ENCODE measurements around the gene FATE1. TPM values are rescaled to one million over a fixed set of nuclear protein-coding genes. Genes with fewer than 3 reads are reported as not detected.

FATE1 gene
- total RNA-seq, 2 donors from 2014 or later, result not detected

DNA sequence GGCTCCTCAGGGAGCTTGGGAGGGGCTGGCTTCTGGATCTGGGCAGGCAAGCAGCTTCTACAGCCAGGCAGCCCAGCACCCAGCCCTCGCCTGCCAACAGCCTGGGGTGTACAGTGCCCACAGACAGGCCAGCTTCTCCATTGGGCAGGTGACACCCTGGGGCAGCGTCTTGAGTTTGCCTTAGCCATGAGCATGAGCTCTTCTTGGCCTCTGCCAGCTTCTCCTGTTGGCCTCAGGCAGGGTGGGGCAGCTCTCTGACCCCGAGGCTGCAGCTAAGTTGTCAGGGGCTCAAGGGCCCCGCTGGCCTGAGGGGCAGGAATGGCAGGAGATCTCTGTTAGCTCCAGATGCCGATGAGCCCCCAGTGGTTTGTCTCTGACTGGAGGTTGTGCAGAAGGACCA is 10.9 kb downstream of the FATE1 start:
- H3K4me3 Mint-ChIP-seq, result no peak overlapping the region
- no peak overlapping the region for H3K27ac Mint-ChIP-seq
- H3K4me1 ChIP-seq (ENCODE audit: control insufficient read depth, insufficient read depth, low read length), result no peaks in the 10 kb centered on the region
- TF ChIP-seq, protein P1, sequence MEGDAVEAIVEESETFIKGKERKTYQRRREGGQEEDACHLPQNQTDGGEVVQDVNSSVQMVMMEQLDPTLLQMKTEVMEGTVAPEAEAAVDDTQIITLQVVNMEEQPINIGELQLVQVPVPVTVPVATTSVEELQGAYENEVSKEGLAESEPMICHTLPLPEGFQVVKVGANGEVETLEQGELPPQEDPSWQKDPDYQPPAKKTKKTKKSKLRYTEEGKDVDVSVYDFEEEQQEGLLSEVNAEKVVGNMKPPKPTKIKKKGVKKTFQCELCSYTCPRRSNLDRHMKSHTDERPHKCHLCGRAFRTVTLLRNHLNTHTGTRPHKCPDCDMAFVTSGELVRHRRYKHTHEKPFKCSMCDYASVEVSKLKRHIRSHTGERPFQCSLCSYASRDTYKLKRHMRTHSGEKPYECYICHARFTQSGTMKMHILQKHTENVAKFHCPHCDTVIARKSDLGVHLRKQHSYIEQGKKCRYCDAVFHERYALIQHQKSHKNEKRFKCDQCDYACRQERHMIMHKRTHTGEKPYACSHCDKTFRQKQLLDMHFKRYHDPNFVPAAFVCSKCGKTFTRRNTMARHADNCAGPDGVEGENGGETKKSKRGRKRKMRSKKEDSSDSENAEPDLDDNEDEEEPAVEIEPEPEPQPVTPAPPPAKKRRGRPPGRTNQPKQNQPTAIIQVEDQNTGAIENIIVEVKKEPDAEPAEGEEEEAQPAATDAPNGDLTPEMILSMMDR (conservative IDR thresholded peaks at IDR 0.05), result no peak
- H3K27me3 Mint-ChIP-seq (ENCODE audit: insufficient read depth), result no peaks in the 10 kb centered on the region
- H3K27me3 ChIP-seq (ENCODE audit: control insufficient read depth, insufficient read depth, low read length, poor library complexity, severe bottlenecking), result no peaks in the 10 kb centered on the region
- no peak overlapping the region for H3K4me3 ChIP-seq (ENCODE audit: low read length)
- no peaks in the 10 kb centered on the region for H3K36me3 Mint-ChIP-seq (ENCODE audit: low read depth)
- H3K9me3 Mint-ChIP-seq, result peaks cover 60% of the 10 kb centered on the region
- no peaks in the 10 kb centered on the region for H3K9me3 ChIP-seq (ENCODE audit: control insufficient read depth, low read length)
- no peak overlapping the region for H3K27ac ChIP-seq (ENCODE audit: low read depth, low read length)
- 89 to 100% methylated on average over 1 to 5 of the region's 5 CpGs for WGBS, 2 experiments (ENCODE audit: insufficient coverage in 1 of 2, insufficient read length in 1 of 2)
- H3K4me1 Mint-ChIP-seq, result peaks cover 2% of the 10 kb centered on the region
- DNase-seq, result no peak
- H3K9ac ChIP-seq (ENCODE audit: extremely low read depth, low read length, poor library complexity, severe bottlenecking), result no peak overlapping the region
- no peaks in the 10 kb centered on the region for H3K36me3 ChIP-seq (ENCODE audit: control insufficient read depth, insufficient read depth, low read length)

DNA sequence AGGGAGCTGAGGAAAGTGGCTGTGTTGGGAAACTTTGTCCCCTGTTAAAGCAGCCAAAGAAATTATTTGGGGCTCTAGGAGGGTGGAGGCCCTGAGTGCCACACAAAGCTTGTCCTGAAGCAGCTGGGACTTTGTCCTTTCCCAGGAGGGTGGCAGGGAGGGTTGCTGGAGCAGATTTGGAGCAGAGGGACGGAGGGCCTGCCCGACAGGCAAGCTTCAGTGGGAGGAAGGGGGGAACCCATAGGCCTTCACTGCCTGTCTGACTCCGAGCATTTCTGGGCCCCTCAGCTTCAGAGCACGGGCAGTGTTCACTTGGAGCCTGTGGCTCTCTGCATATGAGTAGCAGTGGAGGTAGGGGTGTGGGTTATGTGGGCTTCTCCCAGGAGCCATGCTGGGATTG is 11.5 kb downstream of the FATE1 start:
- Mint-ChIP-seq H3K9me3 (peaks cover 60% of the 10 kb centered on the region), H3K27me3 (ENCODE audit: insufficient read depth) (no peaks in the 10 kb centered on the region), H3K4me1 (peaks cover 2% of the 10 kb centered on the region), H3K4me3 (no peak overlapping the region), H3K36me3 (ENCODE audit: low read depth) (no peaks in the 10 kb centered on the region), H3K27ac (no peak overlapping the region)
- Histone ChIP-seq H3K27ac (ENCODE audit: low read depth, low read length) (no peak overlapping the region), H3K4me1 (ENCODE audit: control insufficient read depth, insufficient read depth, low read length) (no peaks in the 10 kb centered on the region), H3K4me3 (ENCODE audit: low read length) (no peak overlapping the region), H3K27me3 (ENCODE audit: control insufficient read depth, insufficient read depth, low read length, poor library complexity, severe bottlenecking) (no peaks in the 10 kb centered on the region), H3K36me3 (ENCODE audit: control insufficient read depth, insufficient read depth, low read length) (no peaks in the 10 kb centered on the region), H3K9ac (ENCODE audit: extremely low read depth, low read length, poor library complexity, severe bottlenecking) (no peak overlapping the region), H3K9me3 (ENCODE audit: control insufficient read depth, low read length) (no peaks in the 10 kb centered on the region)
- no peak for DNase-seq
- TF ChIP-seq, protein P1 (conservative IDR thresholded peaks at IDR 0.05), result no peak
- 92% methylated on average over 3 of the region's 4 CpGs; no CpG with 5 or more reads in 1 of the 2 experiments for WGBS, 2 experiments (ENCODE audit: insufficient coverage in 1 of 2, insufficient read length in 1 of 2)

GRCh38 chrX:151729056-151729725 is 13.4 kb downstream of the FATE1 start:
- Histone ChIP-seq H3K27me3 (ENCODE audit: control insufficient read depth, insufficient read depth, low read length, poor library complexity, severe bottlenecking) (no peaks in the 10 kb centered on the region), H3K4me1 (ENCODE audit: control insufficient read depth, insufficient read depth, low read length) (no peaks in the 10 kb centered on the region), H3K4me3 (ENCODE audit: low read length) (no peak overlapping the region), H3K9me3 (ENCODE audit: control insufficient read depth, low read length) (no peaks in the 10 kb centered on the region), H3K9ac (ENCODE audit: extremely low read depth, low read length, poor library complexity, severe bottlenecking) (no peak overlapping the region), H3K27ac (ENCODE audit: low read depth, low read length) (no peak overlapping the region), H3K36me3 (ENCODE audit: control insufficient read depth, insufficient read depth, low read length) (no peaks in the 10 kb centered on the region)
- Mint-ChIP-seq H3K9me3 (peaks cover 53% of the 10 kb centered on the region), H3K4me1 (no peaks in the 10 kb centered on the region), H3K27ac (no peak overlapping the region), H3K27me3 (ENCODE audit: insufficient read depth) (peaks cover 3% of the 10 kb centered on the region), H3K36me3 (ENCODE audit: low read depth) (no peaks in the 10 kb centered on the region), H3K4me3 (no peak overlapping the region)
- TF ChIP-seq, protein P1 (conservative IDR thresholded peaks at IDR 0.05), result no peak
- DNase-seq, result no peak
- WGBS, 2 experiments (ENCODE audit: insufficient coverage in 1 of 2, insufficient read length in 1 of 2), result 86 to 100% methylated on average over 1 to 4 of the region's 4 CpGs
